Measurements from ENCODE around the gene ICA1L. TPM values are rescaled to one million over a fixed set of nuclear protein-coding genes. Genes with fewer than 3 reads are reported as not detected.
"Not testable (repeated sequence)": the region's sequence is repeated elsewhere in the genome, so short reads cannot be mapped to it uniquely, and the experiment has no call there.

The ICA1L gene
- total and polyA plus RNA-seq, 4 donors: 1.3 to 21.2 (median 5.9) TPM

GRCh38 chr2:202814226-202814625, 57.3 kb downstream of the ICA1L start:
- 95 to 97% methylated on average over 1 of the region's 1 CpG for WGBS, 2 donors
- Histone ChIP-seq H3K9ac (ENCODE audit: insufficient read depth in 1 of 2, low read length in 2 of 2) (no peak overlapping the region), H3K9me3 (ENCODE audit: control insufficient read depth in 4 of 4, insufficient read depth in 3 of 4, low read length in 3 of 4) (no peaks in the 10 kb centered on the region), H3K27me3 (ENCODE audit: control insufficient read depth in 3 of 3, insufficient read depth in 3 of 3, low read length in 2 of 3) (no peaks in the 10 kb centered on the region), H3K4me1 (ENCODE audit: control insufficient read depth in 5 of 5, insufficient read depth in 5 of 5, low read length in 5 of 5) (no peaks in the 10 kb centered on the region), H3K27ac (ENCODE audit: low read depth in 1 of 2, low read length in 1 of 2) (no peak overlapping the region), H3K36me3 (ENCODE audit: control insufficient read depth in 4 of 4, insufficient read depth in 4 of 4, low read length in 4 of 4) (peaks cover 0 to 12% (median 3%) of the 10 kb centered on the region in 4 donors), H3K4me3 (no peak overlapping the region)
- ATAC-seq (ENCODE audit: insufficient read depth, low FRiP score) (no peak), DNase-seq (no peak)
- no peak for TF ChIP-seq CTCF (IDR thresholded peaks at IDR 0.05; ENCODE audit: control extremely low read depth, extremely low read depth)

GRCh38 chr2:202813387-202813786, 58.2 kb downstream of the ICA1L start:
- Histone ChIP-seq H3K4me3 (no peak overlapping the region), H3K9ac (ENCODE audit: insufficient read depth in 1 of 2, low read length in 2 of 2) (no peak overlapping the region), H3K4me1 (ENCODE audit: control insufficient read depth in 5 of 5, insufficient read depth in 5 of 5, low read length in 5 of 5) (no peaks in the 10 kb centered on the region), H3K27ac (ENCODE audit: low read depth in 1 of 2, low read length in 1 of 2) (no peak overlapping the region), H3K27me3 (ENCODE audit: control insufficient read depth in 3 of 3, insufficient read depth in 3 of 3, low read length in 2 of 3) (no peaks in the 10 kb centered on the region), H3K36me3 (ENCODE audit: control insufficient read depth in 4 of 4, insufficient read depth in 4 of 4, low read length in 4 of 4) (peaks cover 0 to 8% (median 3%) of the 10 kb centered on the region in 4 donors), H3K9me3 (ENCODE audit: control insufficient read depth in 4 of 4, insufficient read depth in 3 of 4, low read length in 3 of 4) (no peaks in the 10 kb centered on the region)
- WGBS, 2 donors: 99 to 100% methylated on average over 3 of the region's 3 CpGs
- TF ChIP-seq CTCF (IDR thresholded peaks at IDR 0.05; ENCODE audit: control extremely low read depth, extremely low read depth): no peak
- ATAC-seq (ENCODE audit: insufficient read depth, low FRiP score): no peak
- no peak for DNase-seq

- Histone ChIP-seq H3K4me1 (ENCODE audit: control insufficient read depth in 5 of 5, insufficient read depth in 5 of 5, low read length in 5 of 5) (peaks cover 0 to 3% (median 0%) of the 10 kb centered on the region in 5 donors), H3K27me3 (ENCODE audit: control insufficient read depth in 3 of 3, insufficient read depth in 3 of 3, low read length in 2 of 3) (no peaks in the 10 kb centered on the region), H3K9me3 (ENCODE audit: control insufficient read depth in 4 of 4, insufficient read depth in 3 of 4, low read length in 3 of 4) (no peaks in the 10 kb centered on the region), H3K4me3 (no peak overlapping the region), H3K27ac (ENCODE audit: low read depth in 1 of 2, low read length in 1 of 2) (no peak overlapping the region), H3K9ac (ENCODE audit: insufficient read depth in 1 of 2, low read length in 2 of 2) (no peak overlapping the region), H3K36me3 (ENCODE audit: control insufficient read depth in 4 of 4, insufficient read depth in 4 of 4, low read length in 4 of 4) (peaks cover 0 to 3% (median 0%) of the 10 kb centered on the region in 4 donors)
- DNase-seq (no peak), ATAC-seq (ENCODE audit: insufficient read depth, low FRiP score) (no peak)
- WGBS, 2 donors: 78 to 92% methylated on average over 3 of the region's 3 CpGs
- no peak for TF ChIP-seq CTCF (IDR thresholded peaks at IDR 0.05; ENCODE audit: control extremely low read depth, extremely low read depth)
These were observed 62.8 kb downstream of the ICA1L start for GRCh38 chr2:202808754-202809153.

- not testable (repeated sequence) for H3K9ac ChIP-seq (ENCODE audit: insufficient read depth in 1 of 2, low read length in 2 of 2); H3K4me1 ChIP-seq (ENCODE audit: control insufficient read depth in 5 of 5, insufficient read depth in 5 of 5, low read length in 5 of 5); H3K4me3 ChIP-seq; H3K36me3 ChIP-seq (ENCODE audit: control insufficient read depth in 4 of 4, insufficient read depth in 4 of 4, low read length in 4 of 4); ATAC-seq (ENCODE audit: insufficient read depth, low FRiP score); H3K9me3 ChIP-seq (ENCODE audit: control insufficient read depth in 4 of 4, insufficient read depth in 3 of 4, low read length in 3 of 4); H3K27me3 ChIP-seq (ENCODE audit: control insufficient read depth in 3 of 3, insufficient read depth in 3 of 3, low read length in 2 of 3)
- WGBS, 2 donors: 96 to 97% methylated on average over 1 of the region's 1 CpG
- DNase-seq: peak; percentile 72 to 80 (median 73)
- peak overlapping the region in 1 of 2 donors; percentile 37 for H3K27ac ChIP-seq (ENCODE audit: low read depth in 1 of 2, low read length in 1 of 2)
These were observed 64.0 kb downstream of the ICA1L start for GRCh38 chr2:202807431-202808138.

- H3K4me1 ChIP-seq (ENCODE audit: control insufficient read depth in 5 of 5, insufficient read depth in 5 of 5, low read length in 5 of 5); H3K27me3 ChIP-seq (ENCODE audit: control insufficient read depth in 3 of 3, insufficient read depth in 3 of 3, low read length in 2 of 3); ATAC-seq (ENCODE audit: insufficient read depth, low FRiP score); H3K9ac ChIP-seq (ENCODE audit: insufficient read depth in 1 of 2, low read length in 2 of 2); H3K36me3 ChIP-seq (ENCODE audit: control insufficient read depth in 4 of 4, insufficient read depth in 4 of 4, low read length in 4 of 4); H3K9me3 ChIP-seq (ENCODE audit: control insufficient read depth in 4 of 4, insufficient read depth in 3 of 4, low read length in 3 of 4); H3K4me3 ChIP-seq; H3K27ac ChIP-seq (ENCODE audit: low read depth in 1 of 2, low read length in 1 of 2): not testable (repeated sequence)
- DNase-seq: peak; percentile 26 to 29 (median 28)
- 78% methylated on average over 9 of the region's 9 CpGs for WGBS, 2 donors
These were observed 65.7 kb downstream of the ICA1L start for GRCh38 chr2:202805911-202806310.

Measured in lung (tissue), 12 donors.